ENCODE measurements around the gene CCDC86. TPM values are rescaled to one million over a fixed set of nuclear protein-coding genes. Genes with fewer than 3 reads are reported as not detected.

The CCDC86 gene
- total and polyA plus RNA-seq, 9 of the 15 experiments (the other 6 are each of a cell fraction or from before 2014, with no cell fraction given) = 4.6 to 102 (median 25.2) TPM

DNA sequence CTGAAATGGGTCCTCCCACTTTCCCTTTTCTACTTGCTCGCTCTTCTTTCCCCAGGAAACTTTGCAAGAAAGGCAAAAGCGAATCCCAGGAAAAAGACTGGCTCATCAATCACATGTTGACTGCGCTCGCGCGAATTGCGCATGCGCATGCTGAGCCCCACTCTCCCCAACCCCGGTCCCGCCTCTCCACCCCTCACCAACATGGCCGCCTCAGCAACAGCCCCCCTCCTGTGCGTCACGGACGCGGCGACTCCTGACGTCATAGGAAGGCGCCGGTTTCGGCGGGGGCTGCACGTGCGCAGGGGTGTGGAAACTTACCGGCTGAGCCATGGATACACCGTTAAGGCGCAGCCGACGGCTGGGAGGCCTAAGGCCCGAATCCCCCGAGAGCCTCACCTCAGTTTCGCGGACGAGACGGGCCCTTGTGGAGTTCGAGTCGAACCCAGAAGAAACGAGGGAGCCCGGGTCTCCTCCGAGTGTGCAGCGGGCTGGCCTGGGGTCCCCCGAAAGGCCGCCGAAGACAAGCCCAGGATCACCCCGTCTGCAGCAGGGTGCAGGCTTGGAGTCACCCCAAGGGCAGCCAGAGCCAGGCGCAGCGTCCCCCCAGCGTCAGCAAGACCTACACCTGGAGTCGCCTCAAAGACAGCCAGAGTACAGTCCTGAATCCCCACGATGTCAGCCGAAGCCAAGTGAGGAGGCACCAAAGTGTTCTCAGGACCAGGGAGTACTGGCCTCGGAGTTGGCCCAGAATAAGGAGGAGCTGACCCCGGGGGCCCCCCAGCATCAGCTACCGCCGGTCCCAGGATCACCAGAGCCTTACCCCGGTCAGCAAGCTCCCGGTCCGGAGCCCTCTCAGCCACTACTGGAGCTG, at the start of gene CCDC86 (continued):
- TF ChIP-seq, protein P1, sequence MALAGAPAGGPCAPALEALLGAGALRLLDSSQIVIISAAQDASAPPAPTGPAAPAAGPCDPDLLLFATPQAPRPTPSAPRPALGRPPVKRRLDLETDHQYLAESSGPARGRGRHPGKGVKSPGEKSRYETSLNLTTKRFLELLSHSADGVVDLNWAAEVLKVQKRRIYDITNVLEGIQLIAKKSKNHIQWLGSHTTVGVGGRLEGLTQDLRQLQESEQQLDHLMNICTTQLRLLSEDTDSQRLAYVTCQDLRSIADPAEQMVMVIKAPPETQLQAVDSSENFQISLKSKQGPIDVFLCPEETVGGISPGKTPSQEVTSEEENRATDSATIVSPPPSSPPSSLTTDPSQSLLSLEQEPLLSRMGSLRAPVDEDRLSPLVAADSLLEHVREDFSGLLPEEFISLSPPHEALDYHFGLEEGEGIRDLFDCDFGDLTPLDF (CRISPR knock-in tag; IDR thresholded peaks at IDR 0.05) = no peak
- TF ChIP-seq ZMIZ1 (IDR thresholded peaks at IDR 0.05; ENCODE audit: low read depth in 2 of 2, low read length in 2 of 2) = no peak
- no peak for TF ChIP-seq NUFIP1 (IDR thresholded peaks at IDR 0.05; ENCODE audit: partially characterized antibody)
- peak; percentile 99 for TF ChIP-seq EP400 (IDR thresholded peaks at IDR 0.05)
- TF ChIP-seq ZNF174 (CRISPR knock-in tag; IDR thresholded peaks at IDR 0.05) = no peak
- TF ChIP-seq KLF6 (CRISPR knock-in tag; IDR thresholded peaks at IDR 0.05; ENCODE audit: borderline replicate concordance) = peak; percentile 52; the same call in 1 of the 2 replicates
- TF ChIP-seq, protein P2, sequence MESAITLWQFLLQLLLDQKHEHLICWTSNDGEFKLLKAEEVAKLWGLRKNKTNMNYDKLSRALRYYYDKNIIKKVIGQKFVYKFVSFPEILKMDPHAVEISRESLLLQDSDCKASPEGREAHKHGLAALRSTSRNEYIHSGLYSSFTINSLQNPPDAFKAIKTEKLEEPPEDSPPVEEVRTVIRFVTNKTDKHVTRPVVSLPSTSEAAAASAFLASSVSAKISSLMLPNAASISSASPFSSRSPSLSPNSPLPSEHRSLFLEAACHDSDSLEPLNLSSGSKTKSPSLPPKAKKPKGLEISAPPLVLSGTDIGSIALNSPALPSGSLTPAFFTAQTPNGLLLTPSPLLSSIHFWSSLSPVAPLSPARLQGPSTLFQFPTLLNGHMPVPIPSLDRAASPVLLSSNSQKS (CRISPR knock-in tag; IDR thresholded peaks at IDR 0.05) = no peak
- TF ChIP-seq BRCA1 (IDR thresholded peaks at IDR 0.05) = no peak
- no peak for TF ChIP-seq BRCA1 (CRISPR knock-in tag; IDR thresholded peaks at IDR 0.05)
- TF ChIP-seq SLC30A9 (CRISPR knock-in tag; IDR thresholded peaks at IDR 0.05) = no peak
- TF ChIP-seq TCF7 (IDR thresholded peaks at IDR 0.05; ENCODE audit: borderline replicate concordance) = no peak
- no peak; the same call in 1 of the 2 replicates for TF ChIP-seq MAFK (IDR thresholded peaks at IDR 0.05; ENCODE audit: low read length)
- TF ChIP-seq NCOA2 (IDR thresholded peaks at IDR 0.05; ENCODE audit: partially characterized antibody in 2 of 2) = no peak
- TF ChIP-seq ATF3 (IDR thresholded peaks at IDR 0.05) = peak; percentile 83; the same call in 1 of the 2 replicates
- 0 out of 2 replicates have a peak, but pooled peaks have one; percentile 43 for TF ChIP-seq ATF3 (CRISPR knock-in tag; conservative IDR thresholded peaks at IDR 0.05)
